GM13976 (cell line): ENCODE measurements around the gene DTX4.

Experiments
- DNase-seq: peaks from one replicate; pipeline ENCODE4 v3.0.0; 2012; ENCODE audit warnings: low spot score
- in situ Hi-C: fragments of 300-500 bp; cut with MboI; formaldehyde crosslinking; loops from one replicate; pipeline ENCODE4 v1.12.0; 2022; ENCODE audit warnings: low sequenced_read_pairs, mixed read lengths, inconsistent platforms; ENCODE audit not compliant: unreplicated experiment
- TF ChIP-seq, protein P1 (sequence below): IDR thresholded peaks from 2 replicates; pipeline ENCODE4 v1.5.1; 2012; ENCODE audit warnings: borderline replicate concordance, mild to moderate bottlenecking; ENCODE audit not compliant: insufficient read depth; ENCODE audit errors: extremely low read depth, missing control alignments, control extremely low read depth

DTX4 gene

DNA sequence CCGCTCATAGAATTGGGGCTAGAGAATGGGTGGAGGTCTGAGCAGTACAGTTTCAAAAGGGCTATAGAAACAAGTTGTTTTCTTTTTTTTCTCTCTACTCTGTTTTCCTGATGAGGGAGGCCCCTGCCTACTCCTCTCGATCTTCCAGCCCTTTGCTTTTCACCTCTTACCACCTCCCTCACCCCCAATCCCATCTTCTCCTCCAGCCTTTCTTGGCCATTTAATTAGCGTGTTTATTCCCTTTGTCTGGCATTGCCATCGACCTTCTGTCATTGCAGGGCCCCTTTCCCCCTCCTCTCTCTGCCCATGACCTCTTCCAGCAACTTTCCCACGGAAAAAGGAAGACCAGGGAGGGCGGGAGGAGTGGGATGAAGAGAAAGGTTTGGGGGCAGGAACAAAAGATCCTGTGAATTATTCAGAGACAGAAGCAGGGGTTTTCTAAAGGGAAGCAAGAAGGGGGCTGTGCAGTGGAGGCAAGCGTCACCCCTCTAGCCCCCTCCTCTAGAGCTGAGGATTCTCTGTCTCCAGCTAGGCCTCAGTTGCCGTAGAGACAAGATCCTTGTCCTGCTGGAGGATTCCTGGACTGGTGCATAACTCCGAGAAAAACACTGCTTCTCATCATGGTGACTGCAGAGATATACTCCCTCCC lies 12.9 kb downstream of the DTX4 start:
- TF ChIP-seq, protein P1, sequence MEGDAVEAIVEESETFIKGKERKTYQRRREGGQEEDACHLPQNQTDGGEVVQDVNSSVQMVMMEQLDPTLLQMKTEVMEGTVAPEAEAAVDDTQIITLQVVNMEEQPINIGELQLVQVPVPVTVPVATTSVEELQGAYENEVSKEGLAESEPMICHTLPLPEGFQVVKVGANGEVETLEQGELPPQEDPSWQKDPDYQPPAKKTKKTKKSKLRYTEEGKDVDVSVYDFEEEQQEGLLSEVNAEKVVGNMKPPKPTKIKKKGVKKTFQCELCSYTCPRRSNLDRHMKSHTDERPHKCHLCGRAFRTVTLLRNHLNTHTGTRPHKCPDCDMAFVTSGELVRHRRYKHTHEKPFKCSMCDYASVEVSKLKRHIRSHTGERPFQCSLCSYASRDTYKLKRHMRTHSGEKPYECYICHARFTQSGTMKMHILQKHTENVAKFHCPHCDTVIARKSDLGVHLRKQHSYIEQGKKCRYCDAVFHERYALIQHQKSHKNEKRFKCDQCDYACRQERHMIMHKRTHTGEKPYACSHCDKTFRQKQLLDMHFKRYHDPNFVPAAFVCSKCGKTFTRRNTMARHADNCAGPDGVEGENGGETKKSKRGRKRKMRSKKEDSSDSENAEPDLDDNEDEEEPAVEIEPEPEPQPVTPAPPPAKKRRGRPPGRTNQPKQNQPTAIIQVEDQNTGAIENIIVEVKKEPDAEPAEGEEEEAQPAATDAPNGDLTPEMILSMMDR: no peak
- no peak for DNase-seq
- in situ Hi-C loops: loop anchor here (10.0 kb wide), 1 partner anchor 240 kb away; the partner anchor contains the start of gene OR5A2

DNA sequence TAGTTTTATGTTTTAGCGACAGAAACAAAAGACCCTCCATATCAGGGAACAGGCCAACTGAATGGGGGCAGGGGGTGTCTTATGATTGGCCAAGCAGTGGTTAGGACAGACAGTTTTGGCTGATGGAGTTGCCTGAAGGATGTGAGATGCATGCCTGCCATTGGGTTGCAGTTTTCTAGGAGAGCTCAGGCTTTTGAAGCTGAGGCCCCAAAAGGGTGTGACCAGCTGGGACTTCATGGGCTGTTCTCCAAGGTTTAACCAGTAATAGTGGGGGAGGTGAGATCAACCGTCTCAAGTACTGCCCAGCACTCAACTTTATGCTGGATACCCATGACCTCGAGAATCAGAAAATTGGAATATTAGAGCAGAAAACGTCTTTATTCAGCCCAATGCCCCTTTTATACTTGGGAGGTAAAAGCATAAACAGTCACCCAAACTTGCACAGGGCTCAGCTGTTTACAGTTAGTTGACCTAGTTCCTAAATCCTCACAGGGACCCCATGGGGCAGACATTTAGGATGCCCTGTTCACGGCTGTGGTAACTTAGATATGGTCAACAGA lies 13.5 kb downstream of the DTX4 start:
- DNase-seq: no peak
- in situ Hi-C loops: loop anchor here (10.0 kb wide), 1 partner anchor 239 kb away; the partner anchor contains the start of gene OR5A2
- TF ChIP-seq, protein P1: no peak

DNA sequence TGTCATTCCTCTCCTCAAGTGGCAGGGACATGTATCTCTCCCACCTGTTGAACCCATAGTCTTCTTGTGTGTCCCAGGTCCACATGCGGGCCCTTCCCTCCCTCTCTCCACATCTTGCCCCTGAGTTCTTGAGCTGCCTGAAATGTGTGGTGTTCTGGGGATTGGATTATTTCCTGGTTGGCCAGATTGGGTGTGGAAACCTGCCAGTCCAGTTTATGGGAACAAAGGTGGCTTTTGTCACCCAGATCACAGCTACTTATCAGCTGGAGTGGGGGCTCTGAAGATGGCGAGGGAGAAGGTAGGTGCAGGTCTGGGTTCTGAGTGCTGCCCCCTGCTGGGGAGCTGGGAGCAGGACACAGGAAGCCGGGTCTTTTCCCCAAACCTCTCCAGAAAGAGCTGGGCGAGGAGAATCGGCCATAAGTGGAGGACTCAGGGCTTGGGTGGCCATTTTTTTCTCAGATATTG lies 14.2 kb downstream of the DTX4 start:
- TF ChIP-seq, protein P1: peak; percentile 55
- DNase-seq: peak; percentile 80
- in situ Hi-C loops: loop anchor here (10.0 kb wide), 1 partner anchor 239 kb away; the partner anchor contains the start of gene OR5A2

DNA sequence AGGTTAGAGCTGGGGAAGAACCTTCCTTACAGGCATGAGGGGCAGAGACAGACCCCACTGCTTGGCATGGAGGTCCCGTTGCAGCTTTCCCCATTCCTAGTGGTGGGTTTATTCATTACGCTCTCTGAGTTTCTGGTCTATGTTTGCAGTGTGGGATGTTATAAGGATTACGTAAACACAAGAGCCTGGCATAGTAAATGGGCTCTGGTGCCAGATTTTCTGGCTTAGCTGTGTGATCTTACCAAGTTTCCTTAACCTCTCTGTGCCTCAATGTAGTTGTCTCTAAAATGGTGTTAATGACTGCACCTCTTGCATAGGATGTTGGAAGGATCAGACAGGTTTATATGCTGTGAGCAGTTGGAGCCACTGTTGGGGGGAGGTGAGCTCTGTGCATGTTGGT lies 15.1 kb downstream of the DTX4 start:
- in situ Hi-C loops: loop anchor here (10.0 kb wide), 1 partner anchor 238 kb away; the partner anchor contains the start of gene OR5A2
- DNase-seq: no peak
- TF ChIP-seq, protein P1: no peak

DNA sequence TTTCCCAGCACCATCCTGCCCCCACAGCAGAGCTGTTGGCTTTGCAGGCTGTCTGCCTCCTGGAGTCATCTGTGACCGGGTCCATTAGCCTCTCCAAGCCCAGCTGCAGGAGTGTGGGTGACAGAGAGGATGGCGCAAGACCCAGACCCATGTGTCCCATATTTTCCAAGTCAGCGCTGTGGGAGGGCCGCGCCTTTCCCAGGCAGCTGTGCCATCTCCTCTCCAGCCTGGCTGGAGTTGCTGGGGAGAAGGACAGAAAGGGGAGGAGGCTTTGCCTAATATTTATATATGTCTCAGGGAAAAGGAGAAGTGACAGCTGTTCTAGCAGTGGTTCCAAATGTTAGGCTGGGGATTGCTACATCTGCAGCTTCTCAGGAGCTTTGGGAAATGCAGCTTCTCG lies 15.7 kb downstream of the DTX4 start:
- no peak for DNase-seq
- TF ChIP-seq, protein P1: no peak
- in situ Hi-C loops: loop anchor here (10.0 kb wide), 1 partner anchor 237 kb away; the partner anchor contains the start of gene OR5A2

DNA sequence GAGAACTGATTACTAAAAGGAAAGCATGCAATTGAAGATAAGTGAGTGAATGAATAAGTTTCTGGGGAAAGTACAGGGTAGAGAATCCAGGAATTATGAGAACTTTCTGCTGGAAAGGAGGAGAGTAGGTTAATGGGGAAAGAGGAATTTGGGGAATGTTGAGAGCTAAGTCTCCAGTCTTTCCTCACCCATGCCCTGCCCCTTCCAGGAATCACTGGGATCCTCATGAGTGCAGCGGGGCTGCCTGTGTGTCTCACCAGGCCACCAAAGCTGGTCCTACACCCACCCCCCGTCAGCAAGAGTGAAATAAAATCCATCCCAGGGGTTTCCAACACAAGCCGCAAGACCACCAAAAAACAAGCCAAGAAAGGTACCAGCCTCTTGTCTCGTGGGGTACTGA lies 17.0 kb downstream of the DTX4 start:
- in situ Hi-C loops: loop anchor here (10.0 kb wide), 1 partner anchor 236 kb away; the partner anchor contains the start of gene OR5A2
- TF ChIP-seq, protein P1: no peak
- no peak for DNase-seq
